H1 (cell line): ENCODE measurements around the gene DDX3Y. TPM values are rescaled to one million over a fixed set of nuclear protein-coding genes. Genes with fewer than 3 reads are reported as not detected.

Experiments
- CTCF ChIA-PET: fragments of 300-600 bp; sonication (Branson Sonifier 250); formaldehyde crosslinking; loops from one replicate; lab custom pipeline; 2021; ENCODE audit not compliant: partially characterized antibody; lab: Charles Lee
- POLR2A ChIA-PET: fragments of 300-600 bp; sonication (Branson Sonifier 250); formaldehyde crosslinking; loops from one replicate; lab custom pipeline; 2021; ENCODE audit warnings: inconsistent platforms; ENCODE audit not compliant: partially characterized antibody; lab: Charles Lee
- DNase-seq, 2 experiments: peaks; one replicate each; pipeline versions ENCODE4 v3.0.0 to v3.0.0-alpha.2; 2010 to 2022; ENCODE audit warnings: low spot score in 2 of 2, low read depth in 1 of 2, mixed read lengths in 1 of 2
- FAIRE-seq: peaks from 2 replicates; lab custom pipeline; 2011; peaks lifted over from hg19 to GRCh38; lab: Jason Lieb, UNC
- H2AFZ ChIP-seq: 2 replicates; pipeline ENCODE4 v1.8.1; 2012; ENCODE audit warnings: low read length, inconsistent platforms
- H2AK5ac ChIP-seq: 2 replicates; pipeline ENCODE4 v1.6.1; 2013; ENCODE audit warnings: low read depth, low read length
- H2BK120ac ChIP-seq: replicated peaks from 2 replicates; pipeline ENCODE3; 2013; ENCODE audit warnings: low read depth, low read length, inconsistent platforms
- H2BK12ac ChIP-seq: 2 replicates; pipeline ENCODE4 v1.6.1; 2013; ENCODE audit warnings: low read depth, low read length
- H2BK15ac ChIP-seq: 2 replicates; pipeline ENCODE4 v1.6.1; 2013; ENCODE audit warnings: low read length
- H2BK20ac ChIP-seq: 2 replicates; pipeline ENCODE4 v1.6.1; 2013; ENCODE audit warnings: low read length
- H2BK5ac ChIP-seq: 2 replicates; pipeline ENCODE4 v1.6.1; 2013; ENCODE audit warnings: low read depth, low read length
- H3K14ac ChIP-seq: 2 replicates; pipeline ENCODE4 v1.6.1; 2013; ENCODE audit warnings: inconsistent platforms; ENCODE audit not compliant: insufficient read length
- H3K18ac ChIP-seq: 2 replicates; pipeline ENCODE4 v1.6.1; 2013; ENCODE audit warnings: low read length; ENCODE audit errors: extremely low read depth
- H3K23ac ChIP-seq: 2 replicates; pipeline ENCODE4 v1.6.1; 2013; ENCODE audit warnings: inconsistent platforms; ENCODE audit not compliant: insufficient read length
- H3K23me2 ChIP-seq: 2 replicates; pipeline ENCODE4 v1.6.1; 2013; ENCODE audit warnings: low read depth, low read length
- H3K27ac ChIP-seq: 2 replicates; pipeline ENCODE4 v1.6.1; 2011; ENCODE audit warnings: low read depth, low read length, inconsistent platforms
- H3K27me3 ChIP-seq, 4 experiments: replicated peaks in 1 of 4; 1 replicate in 1 of 4; 2 replicates in 3 of 4; pipeline versions ENCODE4 v1.6.1 to v1.8.1; 2011 to 2013; ENCODE audit warnings: low read length in 3 of 4, mild to moderate bottlenecking in 3 of 4, inconsistent platforms in 2 of 4, mixed read lengths in 2 of 4, moderate library complexity in 1 of 4; ENCODE audit not compliant: control insufficient read depth in 3 of 4, insufficient read depth in 3 of 4; ENCODE audit errors: extremely low read depth in 1 of 4
- H3K36me3 ChIP-seq, 4 experiments: 2 replicates each; pipeline versions ENCODE4 v1.6.1 to v1.8.1; 2011 to 2013; ENCODE audit warnings: mild to moderate bottlenecking in 4 of 4, low read length in 3 of 4, moderate library complexity in 2 of 4, control low read depth in 1 of 4, inconsistent platforms in 1 of 4; ENCODE audit not compliant: insufficient read depth in 4 of 4, control insufficient read depth in 2 of 4
- H3K4ac ChIP-seq: replicated peaks from 2 replicates; pipeline ENCODE3; 2013; ENCODE audit warnings: low read length, low read depth, mixed read lengths, inconsistent platforms; ENCODE audit not compliant: insufficient read length
- H3K4me1 ChIP-seq, 4 experiments: replicated peaks in 1 of 4; 1 replicate in 1 of 4; 2 replicates in 3 of 4; pipeline versions ENCODE4 v1.6.1 to v1.8.1; 2011 to 2013; ENCODE audit warnings: low read length in 3 of 4, inconsistent platforms in 2 of 4, mixed read lengths in 1 of 4; ENCODE audit not compliant: insufficient read depth in 4 of 4, control insufficient read depth in 3 of 4
- H3K4me2 ChIP-seq, 2 experiments: 2 replicates each; pipeline versions ENCODE4 v1.6.1 to v1.8.1; 2011 to 2013; ENCODE audit warnings: low read depth in 2 of 2, low read length in 2 of 2, control low read depth in 1 of 2, inconsistent platforms in 1 of 2, mild to moderate bottlenecking in 1 of 2; ENCODE audit not compliant: insufficient read depth in 1 of 2
- H3K4me3 ChIP-seq, 4 experiments: fragments of 200-600, 300-600 bp in 1 of 4; sonication (generic), shearing (Covaris generic), sonication (Bioruptor Twin) in 1 of 4; 2 replicates each; pipeline versions ENCODE4 v1.5.1 to v1.8.1; 2011 to 2016; ENCODE audit warnings: low read length in 4 of 4, low read depth in 3 of 4, control low read depth in 2 of 4, inconsistent platforms in 2 of 4, mild to moderate bottlenecking in 2 of 4, mixed read lengths in 1 of 4, moderate library complexity in 1 of 4; ENCODE audit not compliant: insufficient read depth in 2 of 4; ENCODE audit errors: extremely low read depth in 1 of 4
- H3K56ac ChIP-seq: replicated peaks from 2 replicates; pipeline ENCODE3; 2013; ENCODE audit warnings: low read depth, mild to moderate bottlenecking, mixed read lengths, low read length, inconsistent platforms; ENCODE audit not compliant: insufficient read length
- H3K79me1 ChIP-seq: 2 replicates; pipeline ENCODE4 v1.6.1; 2013; ENCODE audit warnings: low read depth, low read length, control low read depth
- H3K79me2 ChIP-seq, 2 experiments: 2 replicates each; pipeline versions ENCODE4 v1.6.1 to v1.8.1; 2012 to 2013; ENCODE audit warnings: low read length in 2 of 2, mild to moderate bottlenecking in 2 of 2, inconsistent platforms in 1 of 2; ENCODE audit not compliant: insufficient read depth in 2 of 2, control insufficient read depth in 1 of 2
- H3K9ac ChIP-seq, 4 experiments: replicated peaks in 1 of 4; 1 replicate in 1 of 4; 2 replicates in 3 of 4; pipeline versions ENCODE4 v1.6.1 to v1.8.1; 2011 to 2013; ENCODE audit warnings: low read depth in 3 of 4, low read length in 3 of 4, control low read depth in 2 of 4, mild to moderate bottlenecking in 2 of 4, moderate library complexity in 2 of 4, inconsistent platforms in 1 of 4; ENCODE audit errors: extremely low read depth in 1 of 4
- H3K9me3 ChIP-seq, 2 experiments: 2 replicates each; pipeline versions ENCODE4 v1.6.1 to v1.8.1; 2012 to 2013; ENCODE audit warnings: mild to moderate bottlenecking in 2 of 2, moderate library complexity in 2 of 2, control low read depth in 1 of 2, inconsistent platforms in 1 of 2, low read depth in 1 of 2, low read length in 1 of 2, mixed read lengths in 1 of 2; ENCODE audit not compliant: insufficient read depth in 2 of 2
- H4K20me1 ChIP-seq, 2 experiments: replicated peaks in 1 of 2; 2 replicates each; pipeline versions ENCODE3 to v1.8.1; 2011 to 2013; ENCODE audit warnings: inconsistent platforms in 2 of 2, low read length in 2 of 2, mild to moderate bottlenecking in 1 of 2; ENCODE audit not compliant: insufficient read depth in 2 of 2, control insufficient read depth in 1 of 2
- H4K5ac ChIP-seq: 2 replicates; pipeline ENCODE4 v1.6.1; 2013; ENCODE audit warnings: low read length, low read depth, mixed read lengths, inconsistent platforms; ENCODE audit not compliant: insufficient read length
- H4K8ac ChIP-seq: 2 replicates; pipeline ENCODE4 v1.8.0; 2013; ENCODE audit warnings: mild to moderate bottlenecking, moderate library complexity, low read length, inconsistent platforms; ENCODE audit not compliant: insufficient read depth; ENCODE audit errors: extremely low read depth
- H4K91ac ChIP-seq: replicated peaks from 2 replicates; pipeline ENCODE3; 2013; ENCODE audit warnings: low read length, mixed read lengths, inconsistent platforms; ENCODE audit not compliant: insufficient read length
- BACH1 ChIP-seq: IDR thresholded peaks from 2 replicates; pipeline ENCODE4 v1.6.1; 2012; ENCODE audit warnings: low read length, improper control_type of control experiment
- BCL11A ChIP-seq, 2 experiments: IDR thresholded peaks; one replicate each; pipeline ENCODE4 v1.6.1; 2011; ENCODE audit warnings: low read depth in 2 of 2, low read length in 2 of 2, mild to moderate bottlenecking in 2 of 2
- CHD2 ChIP-seq: IDR thresholded peaks from 2 replicates; pipeline ENCODE4 v1.6.1; 2012; ENCODE audit warnings: low read length, improper control_type of control experiment
- GABPA ChIP-seq: IDR thresholded peaks from 2 replicates; pipeline ENCODE4 v1.6.1; 2011; ENCODE audit warnings: mild to moderate bottlenecking, low read length, moderate library complexity, borderline replicate concordance; ENCODE audit not compliant: insufficient read depth
- HDAC2 ChIP-seq, 2 experiments: fragments of 300-600 bp in 1 of 2; sonication (generic) in 1 of 2; IDR thresholded peaks; 2 replicates each; pipeline ENCODE4 v1.6.1; 2011 to 2012; ENCODE audit warnings: low read depth in 2 of 2, low read length in 2 of 2, mild to moderate bottlenecking in 2 of 2, moderate library complexity in 2 of 2, borderline replicate concordance in 1 of 2, inconsistent platforms in 1 of 2
- MAFK ChIP-seq: IDR thresholded peaks from 2 replicates; pipeline ENCODE4 v1.6.1; 2012; ENCODE audit warnings: low read depth, mild to moderate bottlenecking, improper control_type of control experiment, low read length
- POLR2A ChIP-seq, 2 experiments: IDR thresholded peaks; 1 replicate in 1 of 2; 2 replicates in 1 of 2; pipeline ENCODE4 v1.6.1; 2011; ENCODE audit warnings: low read depth in 2 of 2, low read length in 2 of 2, mild to moderate bottlenecking in 2 of 2; ENCODE audit errors: control extremely low read depth in 1 of 2
- POU5F1 ChIP-seq: IDR thresholded peaks from 2 replicates; pipeline ENCODE4 v1.6.1; 2011; ENCODE audit warnings: low read depth, mild to moderate bottlenecking, low read length, moderate library complexity
- RAD21 ChIP-seq, 2 experiments: IDR thresholded peaks in 1 of 2; conservative IDR thresholded peaks in 1 of 2; 2 replicates each; pipeline ENCODE4 v1.6.1; 2011; ENCODE audit warnings: low read depth in 2 of 2, low read length in 2 of 2, improper control_type of control experiment in 1 of 2, inconsistent platforms in 1 of 2, mild to moderate bottlenecking in 1 of 2, moderate library complexity in 1 of 2
- RXRA ChIP-seq: IDR thresholded peaks from 2 replicates; pipeline ENCODE4 v1.6.1; 2011; ENCODE audit warnings: low read depth, mild to moderate bottlenecking, low read length, moderate library complexity; ENCODE audit not compliant: insufficient read depth
- SIN3A ChIP-seq, 2 experiments: IDR thresholded peaks in 1 of 2; conservative IDR thresholded peaks in 1 of 2; 2 replicates each; pipeline ENCODE4 v1.6.1; 2011 to 2012; ENCODE audit warnings: low read length in 2 of 2, improper control_type of control experiment in 1 of 2, low read depth in 1 of 2, mild to moderate bottlenecking in 1 of 2
- SRF ChIP-seq: IDR thresholded peaks from 2 replicates; pipeline ENCODE4 v1.6.1; 2011; ENCODE audit warnings: mild to moderate bottlenecking, low read depth, low read length, moderate library complexity
- TAF1 ChIP-seq: IDR thresholded peaks from 2 replicates; pipeline ENCODE4 v1.6.1; 2011; ENCODE audit warnings: mild to moderate bottlenecking, low read depth, low read length
- USF2 ChIP-seq: IDR thresholded peaks from 2 replicates; pipeline ENCODE4 v1.6.1; 2011; ENCODE audit warnings: low read length, improper control_type of control experiment
- WGBS, 2 experiments: shearing (Covaris generic) in 1 of 2; methylation state at CpG; one replicate each; pipeline versions ENCODE4 v1.1.6 to v1.1.7; 2013 to 2015; ENCODE audit warnings: low lambda C conversion rate in 2 of 2, mixed read lengths in 2 of 2, inconsistent platforms in 1 of 2, low coverage in 1 of 2, missing lambda C conversion rate in 1 of 2; ENCODE audit not compliant: insufficient replicate concordance in 2 of 2, insufficient coverage in 1 of 2, insufficient read length in 1 of 2; ENCODE audit errors: extremely low coverage in 1 of 2, missing lambda C conversion rate in 1 of 2; 5-methylcytosine and 5-hydroxymethylcytosine counted together
- polyA plus RNA-seq, 7 experiments: library from polyadenylated mRNA; depleted of rRNA in 3 of 7; stranded (reverse) in 5 of 7; unstranded in 2 of 7; fragments of >200 nt in 5 of 7; fragments of 200-250 nt in 2 of 7; gene quantifications; 1 replicate in 5 of 7; 2 replicates in 1 of 7; 4 replicates in 1 of 7; pipeline versions ENCODE4 v1.2.1 to v1.2.3, GENCODE V29; 2011 to 2013; ENCODE audit warnings: missing spikeins in 2 of 7, mixed read lengths in 2 of 7
- total RNA-seq: library from RNA; stranded (reverse); fragmentation: NEBNext Ultra II Directional; extraction: Animal tissue kit (Norgen Biotek cat#: 25700); gene quantifications from 2 replicates; pipeline ENCODE4 v1.2.1, GENCODE V29; 2021

The DDX3Y gene
- total and polyA plus RNA-seq, 2 of the 8 experiments (the other 6 are each of a cell fraction or from before 2014, with no cell fraction given): 24.5 to 118 TPM

DNA sequence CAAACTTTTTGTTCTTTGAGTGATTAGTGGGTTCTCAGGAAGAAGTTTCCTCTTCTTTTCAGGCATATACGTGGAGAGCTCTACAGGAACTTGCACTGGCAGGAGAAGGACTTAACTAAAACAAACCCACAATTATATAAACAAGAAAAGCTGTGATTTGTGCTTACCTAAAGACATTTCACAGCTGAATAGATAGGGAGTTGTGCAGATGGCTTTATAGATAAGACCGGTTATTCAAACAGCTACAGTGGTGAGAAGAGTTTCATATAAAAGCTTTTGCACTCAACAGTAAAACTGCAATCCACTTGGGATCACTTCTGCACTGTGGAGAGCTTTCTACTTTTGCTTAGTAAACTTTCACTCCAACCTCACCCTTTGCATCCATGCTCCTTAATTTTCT lies 6.1 kb upstream of the DDX3Y start:
- H2BK15ac ChIP-seq: no peak overlapping the region
- H2BK5ac ChIP-seq: no peak overlapping the region
- no peak overlapping the region for H4K5ac ChIP-seq
- POLR2A ChIA-PET: interaction anchor here (1.1 kb wide), 1 partner anchor 9 kb away, joined by 3 read pairs; no protein-coding TSS in a partner anchor
- H3K56ac ChIP-seq: no peak overlapping the region
- WGBS, 2 experiments: 81% methylated on average over 2 of the region's 2 CpGs; no CpG with 5 or more reads in 1 of the 2 experiments
- H3K79me1 ChIP-seq: no peaks in the 10 kb centered on the region
- no peak overlapping the region for H2BK12ac ChIP-seq
- H3K9ac ChIP-seq: no peak overlapping the region
- H3K4me3 ChIP-seq: no peak overlapping the region
- H3K4me1 ChIP-seq: no peaks in the 10 kb centered on the region
- H3K23ac ChIP-seq: no peak overlapping the region
- no peak overlapping the region for H2BK120ac ChIP-seq
- H3K9me3 ChIP-seq: no peaks in the 10 kb centered on the region
- FAIRE-seq: no peak
- no peaks in the 10 kb centered on the region for H3K79me2 ChIP-seq
- no peak overlapping the region for H4K91ac ChIP-seq
- H4K20me1 ChIP-seq: no peaks in the 10 kb centered on the region
- no peak overlapping the region for H3K14ac ChIP-seq
- no peak overlapping the region for H3K27ac ChIP-seq
- no peak overlapping the region for H3K18ac ChIP-seq
- no peak overlapping the region for H2AK5ac ChIP-seq
- no peak overlapping the region for H3K4me2 ChIP-seq
- no peaks in the 10 kb centered on the region for H3K23me2 ChIP-seq
- CTCF ChIA-PET: no interaction called here
- H3K27me3 ChIP-seq: no peaks in the 10 kb centered on the region
- no peak overlapping the region for H2AFZ ChIP-seq
- no peak for DNase-seq
- H2BK20ac ChIP-seq: no peak overlapping the region
- no peak overlapping the region for H4K8ac ChIP-seq
- no peak overlapping the region for H3K4ac ChIP-seq
- H3K36me3 ChIP-seq: no peaks in the 10 kb centered on the region
- no peak for TF ChIP-seq CHD2
- TF ChIP-seq TAF1: no peak
- no peak for TF ChIP-seq BCL11A (IDR thresholded peaks at IDR 0.05; ENCODE audit: low read depth in 2 of 2, low read length in 2 of 2)
- TF ChIP-seq MAFK: no peak
- no peak for TF ChIP-seq BACH1
- no peak for TF ChIP-seq USF2
- no peak for TF ChIP-seq RXRA
- TF ChIP-seq SRF: no peak
- no peak for TF ChIP-seq HDAC2 (IDR thresholded peaks at IDR 0.05; ENCODE audit: borderline replicate concordance in 1 of 2, low read depth in 2 of 2, low read length in 2 of 2)
- no peak for TF ChIP-seq GABPA
- TF ChIP-seq POU5F1: no peak
- no peak for TF ChIP-seq RAD21 (IDR thresholded peaks at IDR 0.05 in 1 of 2, conservative IDR thresholded peaks at IDR 0.05 in 1 of 2; ENCODE audit: low read depth in 2 of 2, low read length in 2 of 2)
- TF ChIP-seq POLR2A (IDR thresholded peaks at IDR 0.05; ENCODE audit: control extremely low read depth in 1 of 2, low read depth in 2 of 2, low read length in 2 of 2): no peak
- no peak for TF ChIP-seq SIN3A (conservative IDR thresholded peaks at IDR 0.05 in 1 of 2, IDR thresholded peaks at IDR 0.05 in 1 of 2; ENCODE audit: low read depth in 1 of 2, low read length in 2 of 2)
